NCI-H2081 (cell line): ENCODE measurements around the gene KPNA1.
A peak's percentile ranks its signal among the peaks of the same experiment; 100 is the strongest.

Experiments used
- DNase-seq, 2 experiments: peaks; one replicate each; lab custom pipeline; 2025; lab: John Stamatoyannopoulos, UW

Gene KPNA1

DNA sequence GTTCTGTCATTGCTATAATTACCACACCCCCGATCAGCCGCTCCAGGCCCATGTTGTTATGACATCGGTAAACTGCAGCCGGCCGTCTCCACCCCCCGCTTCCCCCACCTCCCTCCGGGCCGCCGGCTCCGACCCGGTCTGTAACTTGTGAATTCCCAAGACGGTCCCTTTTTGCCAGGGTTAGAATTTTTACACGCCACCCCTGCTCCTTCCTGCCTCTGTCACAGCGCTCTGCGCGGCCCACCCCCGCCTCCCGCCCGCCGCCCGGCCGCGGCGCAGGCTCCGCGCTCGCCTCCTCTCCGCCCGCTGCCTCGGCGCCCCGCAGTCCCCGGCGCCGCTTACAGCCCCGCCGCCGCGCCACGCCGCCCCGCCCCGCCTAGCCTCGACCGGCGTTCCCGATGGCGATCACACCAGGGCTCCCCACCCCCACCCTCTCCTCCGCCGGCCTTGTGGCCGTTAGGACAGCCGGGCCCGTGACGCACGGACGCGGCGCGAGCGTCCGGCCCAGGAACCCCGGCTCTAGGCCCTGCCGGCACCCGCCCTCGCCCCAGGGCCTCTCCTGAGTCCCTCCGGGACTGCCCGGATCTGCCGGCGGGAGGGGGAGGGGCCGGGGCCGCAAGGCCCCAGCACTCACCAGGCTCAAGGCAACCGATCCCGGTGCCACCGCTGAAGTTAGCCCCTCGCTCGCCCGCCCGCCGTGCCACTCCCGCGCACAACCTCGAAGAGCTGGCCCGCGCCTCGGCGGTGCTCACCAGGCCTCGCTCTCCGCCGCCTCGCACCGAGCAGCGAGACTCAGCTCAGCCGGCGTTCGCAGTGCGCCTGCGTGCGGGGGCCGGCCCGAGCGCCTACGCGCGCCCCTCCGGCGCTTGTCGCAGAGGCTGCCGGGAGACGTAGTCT, at the start of gene KPNA1:
KPNA1 (minus strand) TSS at position 817 of the 897 bp plus-strand sequence. CDS start 18,374 bp downstream, outside the sequence.
- DNase-seq: peak; percentile 95 to 96

DNA sequence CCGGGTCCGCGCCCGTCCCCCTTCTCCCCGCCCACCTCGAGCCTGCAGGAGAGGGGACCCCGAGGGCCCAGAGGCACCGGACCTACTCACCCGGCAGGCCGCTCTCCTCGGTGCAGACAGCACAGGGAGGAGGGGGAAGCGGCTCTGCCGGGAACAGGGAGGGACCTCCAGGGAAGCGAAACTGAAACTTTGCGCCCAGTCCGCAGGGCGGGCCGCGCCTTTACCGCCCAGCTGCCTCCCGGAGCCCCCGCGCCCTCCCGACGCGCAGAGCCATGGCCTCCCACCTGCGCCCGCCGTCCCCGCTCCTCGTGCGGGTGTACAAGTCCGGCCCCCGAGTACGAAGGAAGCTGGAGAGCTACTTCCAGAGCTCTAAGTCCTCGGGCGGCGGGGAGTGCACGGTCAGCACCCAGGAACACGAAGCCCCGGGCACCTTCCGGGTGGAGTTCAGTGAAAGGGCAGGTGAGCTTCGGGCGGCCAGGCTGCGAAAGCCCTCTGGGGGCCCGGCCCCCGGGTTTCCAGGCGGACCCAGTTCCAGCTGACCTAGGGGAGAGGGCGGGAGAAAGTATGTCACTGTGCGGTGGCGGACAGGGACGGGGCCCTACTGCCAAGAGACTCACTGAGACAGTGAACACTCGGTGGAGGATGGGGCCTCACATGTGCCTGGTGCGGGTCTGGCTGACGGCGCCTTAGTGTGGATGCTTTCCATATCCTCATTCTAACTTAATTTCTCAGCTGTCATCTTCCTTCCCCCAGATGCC, 49.6 kb upstream of the KPNA1 start, which contains the start of the genes DTX3L and PARP9:
DTX3L (plus strand) TSS at position 184 of the 758 bp plus-strand sequence; CDS start at position 273, 89 bp downstream.
PARP9 (minus strand) TSS at position 146 of the 758 bp plus-strand sequence. CDS start 4,680 bp downstream, outside the sequence.
- DNase-seq: peak; percentile 64 to 86

DNA sequence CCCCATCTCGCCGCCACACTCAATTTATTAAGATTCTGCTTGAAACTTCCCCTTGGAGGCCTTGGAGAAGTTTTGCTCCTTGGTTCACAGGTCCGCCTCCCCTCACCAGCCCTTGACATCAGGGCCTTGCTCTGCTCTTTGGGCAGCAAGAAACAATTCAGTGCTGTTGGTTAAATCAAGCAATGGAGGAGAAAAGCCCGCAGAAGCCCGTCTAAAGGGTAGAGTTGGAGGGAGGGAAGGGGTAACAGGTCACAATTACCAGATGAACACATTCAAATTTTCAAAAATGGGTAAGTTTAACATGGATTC, 48.9 kb upstream of the KPNA1 start:
- DNase-seq: no peak

DNA sequence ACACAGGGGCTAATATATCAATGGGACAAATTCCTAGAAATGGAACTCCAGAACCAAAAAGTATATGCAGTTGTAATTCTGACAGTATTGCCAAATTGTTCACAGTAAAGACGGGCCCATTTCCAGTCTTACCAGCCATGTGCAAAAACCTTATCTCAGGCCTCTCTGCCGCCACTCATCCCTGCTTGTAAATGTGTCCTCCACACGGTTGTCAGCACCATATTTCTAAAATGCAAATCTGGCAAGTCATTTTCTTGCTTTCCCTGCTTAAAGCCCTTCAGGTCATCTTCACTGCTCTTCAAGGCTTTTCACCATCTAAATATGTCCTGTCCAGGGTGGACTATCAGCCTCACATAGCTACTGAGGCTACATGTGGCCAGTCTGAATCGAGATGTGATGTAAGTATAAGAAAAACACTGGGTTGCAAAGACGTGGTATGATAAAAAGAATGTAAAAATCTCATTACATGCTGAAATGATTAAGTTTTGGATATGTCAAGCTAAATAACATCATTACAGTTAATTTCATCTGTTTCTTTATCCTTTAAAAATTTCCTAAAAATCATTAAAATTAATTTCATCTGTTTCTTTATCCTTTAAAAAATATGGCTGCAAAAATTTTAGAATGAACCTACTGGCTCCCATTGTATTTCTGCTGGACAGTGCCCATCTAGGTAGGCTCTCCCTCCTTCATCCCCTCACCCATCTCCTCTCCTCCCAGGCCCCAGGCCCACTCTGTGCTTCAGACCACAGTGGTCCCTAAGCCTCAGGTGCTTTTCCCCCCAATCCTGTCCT, 48.4 kb upstream of the KPNA1 start:
- DNase-seq: no peak

DNA sequence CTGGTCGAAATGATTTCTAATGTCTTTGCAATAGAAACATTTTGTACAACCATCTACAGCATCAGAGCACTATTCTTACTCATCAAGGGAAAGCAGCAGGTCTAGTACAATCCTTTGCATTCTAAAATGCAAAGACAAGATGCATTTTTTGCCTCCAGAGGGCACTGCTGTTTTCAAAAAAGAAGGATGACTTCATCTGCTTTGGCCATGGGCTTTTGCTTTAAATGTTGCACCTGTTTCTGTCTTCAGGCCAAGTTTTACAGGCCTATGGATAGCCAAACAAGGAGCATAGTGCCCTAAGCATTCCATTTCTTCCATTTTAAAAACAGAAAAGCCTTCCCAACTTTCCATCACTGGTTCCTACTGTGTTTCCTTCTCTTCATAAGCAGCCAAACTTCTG, 45.9 kb upstream of the KPNA1 start:
- DNase-seq: peak; percentile 55 to 82

DNA sequence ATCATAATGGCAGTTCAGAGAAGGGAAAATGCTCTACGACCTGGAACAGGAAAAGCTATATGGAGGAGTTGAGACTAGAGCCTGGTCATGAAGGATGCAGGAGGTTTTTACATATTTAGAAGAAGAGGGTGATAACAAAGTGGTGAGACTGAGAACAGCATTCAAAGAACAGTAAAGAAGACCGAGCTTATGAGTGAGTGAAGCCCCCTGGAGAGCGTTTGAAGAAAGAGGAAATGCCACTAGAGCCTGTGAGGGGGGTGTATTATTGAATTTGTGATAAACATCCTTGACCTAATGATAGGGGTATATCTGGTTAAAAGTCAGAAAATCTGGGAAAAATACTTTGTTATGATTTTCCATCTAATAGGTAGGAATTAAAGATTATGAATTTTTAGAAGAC, 45.2 kb upstream of the KPNA1 start:
- DNase-seq: no peak

DNA sequence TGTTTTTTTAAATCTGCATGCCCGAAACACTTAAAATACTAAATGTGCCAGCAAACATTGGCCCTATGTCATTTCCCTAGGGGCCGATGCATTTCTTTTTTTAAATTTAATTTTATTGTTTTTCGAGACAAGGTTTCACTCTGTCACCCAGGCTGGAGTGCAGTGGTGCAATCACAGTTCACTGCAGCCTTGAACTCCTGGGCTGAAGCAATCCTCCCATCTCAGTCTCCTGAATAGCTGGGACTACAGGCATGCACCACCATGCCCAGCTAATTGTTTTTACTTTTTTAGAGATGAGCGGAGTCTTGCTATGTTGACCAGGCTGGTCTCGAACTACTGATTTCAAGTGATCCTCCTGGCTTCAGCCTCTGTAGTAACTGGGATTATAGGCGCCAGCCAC, 43.9 kb upstream of the KPNA1 start:
- no peak for DNase-seq

DNA sequence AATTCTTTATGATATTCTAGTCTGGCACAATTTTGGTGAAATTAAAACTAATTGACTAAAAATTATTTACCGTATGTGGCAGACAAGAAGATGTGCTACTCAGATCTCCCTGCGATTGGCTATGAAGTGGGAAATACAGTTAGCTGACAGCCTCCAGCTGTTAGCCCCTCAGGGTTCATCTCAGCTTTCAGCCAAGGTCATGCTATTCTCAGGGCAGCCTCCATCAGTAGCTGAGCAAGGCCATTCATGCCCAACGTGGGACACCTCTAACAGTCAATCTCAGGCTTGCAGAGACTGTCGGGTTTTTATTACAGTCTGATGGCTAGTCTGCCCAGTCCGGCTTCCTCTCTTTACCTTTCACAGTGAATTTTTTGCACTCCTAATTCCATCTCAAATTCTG, 42.6 kb upstream of the KPNA1 start:
- DNase-seq: no peak

DNA sequence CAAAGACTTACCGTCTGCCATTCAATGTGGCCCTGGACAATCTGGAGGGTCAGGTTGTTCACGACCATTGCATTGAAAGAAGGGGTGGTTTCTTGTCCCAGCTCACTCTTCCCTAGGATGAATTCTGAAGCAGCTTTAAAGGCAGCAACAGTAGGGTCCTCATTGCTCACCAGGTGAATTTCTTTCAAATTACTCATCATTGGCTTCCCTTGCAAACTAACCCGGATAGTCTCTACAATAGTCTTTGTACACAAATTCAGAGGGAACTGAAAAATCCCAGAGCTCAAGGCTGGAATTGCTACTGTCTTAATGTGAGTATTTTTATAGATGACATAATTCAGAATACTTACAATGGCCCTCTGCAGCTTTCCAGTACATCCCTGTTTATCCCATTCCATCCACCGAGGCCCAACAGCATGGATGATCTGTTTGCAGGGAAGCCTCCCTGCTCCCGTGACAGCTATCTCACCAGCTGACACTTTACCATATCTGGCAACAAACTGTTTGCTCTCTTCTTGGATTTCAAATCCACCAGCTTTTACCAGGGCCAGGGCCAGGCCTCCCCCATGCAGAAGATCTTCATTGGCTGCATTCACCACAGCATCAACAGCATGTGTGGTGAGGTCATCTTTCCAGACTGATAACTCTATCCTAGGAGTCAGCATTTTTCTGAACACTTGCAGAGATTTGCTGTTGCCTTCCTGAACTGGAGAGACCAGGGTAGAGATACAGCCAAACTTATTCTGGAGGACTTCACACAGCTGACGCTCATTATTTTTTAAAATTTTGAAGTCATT, 40.7 kb upstream of the KPNA1 start:
- DNase-seq: no peak

DNA sequence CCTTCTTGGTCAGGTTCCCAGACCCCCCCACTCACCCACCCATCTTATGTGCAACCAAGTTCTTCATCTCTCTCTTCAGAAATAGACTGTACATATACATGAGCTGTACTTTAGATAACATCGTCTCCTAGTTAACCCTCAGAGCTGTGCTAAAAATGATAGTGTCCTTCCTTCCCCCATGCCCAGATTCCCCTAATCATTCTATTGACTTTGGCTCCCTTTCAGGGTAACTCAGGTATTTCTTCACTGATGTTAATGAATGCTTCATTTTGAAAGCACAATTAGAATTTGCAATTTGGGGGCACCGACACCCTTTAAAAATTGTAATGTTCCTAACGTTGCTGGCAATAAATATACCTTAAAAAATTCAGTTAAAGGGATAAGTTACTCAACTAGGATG, 38.4 kb upstream of the KPNA1 start:
- DNase-seq: no peak

DNA sequence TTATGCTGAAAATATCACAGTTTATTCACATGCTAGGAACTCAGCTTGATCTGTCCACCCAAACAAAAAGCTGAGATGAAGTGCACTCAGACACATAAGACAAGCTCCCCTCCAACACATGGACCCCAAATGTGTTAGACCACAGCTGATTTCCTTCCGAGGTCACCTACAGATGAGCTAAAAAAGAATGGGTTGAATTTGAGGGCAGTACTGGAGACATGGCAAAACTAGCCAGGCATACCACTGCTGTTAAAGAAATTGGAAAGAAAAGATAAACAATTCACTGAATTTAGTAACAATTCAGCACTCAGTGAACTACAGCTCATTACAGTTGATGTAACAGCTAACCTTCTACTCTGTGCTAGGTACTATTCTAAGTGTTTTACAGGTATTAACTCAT, 33.9 kb upstream of the KPNA1 start:
- DNase-seq: no peak

DNA sequence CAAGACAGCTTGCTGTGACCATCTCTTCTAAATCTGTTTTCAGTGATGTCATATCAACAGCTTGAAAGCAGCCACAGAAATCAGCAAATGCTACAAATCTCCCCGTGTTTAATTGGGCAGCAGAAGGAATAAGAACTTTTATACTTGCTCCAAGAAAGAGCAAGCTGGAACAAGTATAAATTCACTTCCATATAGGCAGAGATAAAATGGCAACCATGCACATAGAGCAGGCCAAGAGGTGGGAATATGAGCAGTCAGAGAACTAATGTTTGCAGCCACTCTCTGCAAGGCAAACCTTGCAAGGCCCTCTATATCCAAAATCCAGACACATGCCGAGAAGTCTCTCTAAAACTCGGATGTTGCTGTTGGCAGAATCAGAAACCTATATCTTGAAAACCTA, 33.3 kb upstream of the KPNA1 start:
- DNase-seq: no peak

DNA sequence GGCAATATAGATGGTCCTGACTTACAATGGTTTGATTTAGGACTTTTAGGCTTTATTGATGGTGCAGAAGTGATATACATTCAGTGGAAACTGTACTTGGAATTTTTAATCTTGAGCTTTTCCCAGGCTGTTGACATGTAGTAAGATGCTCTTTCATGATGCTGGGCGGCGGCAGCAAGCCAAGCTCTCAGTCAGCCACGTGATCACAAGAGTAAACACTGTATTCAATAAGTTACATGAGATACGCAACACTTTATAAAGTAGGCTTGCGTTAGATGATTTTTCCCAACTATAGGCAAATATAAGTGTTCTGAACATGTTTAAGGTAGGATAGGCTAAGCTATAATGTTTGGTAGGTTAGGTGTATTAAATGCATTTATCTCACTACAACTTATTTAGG, 31.4 kb upstream of the KPNA1 start:
- no peak for DNase-seq

DNA sequence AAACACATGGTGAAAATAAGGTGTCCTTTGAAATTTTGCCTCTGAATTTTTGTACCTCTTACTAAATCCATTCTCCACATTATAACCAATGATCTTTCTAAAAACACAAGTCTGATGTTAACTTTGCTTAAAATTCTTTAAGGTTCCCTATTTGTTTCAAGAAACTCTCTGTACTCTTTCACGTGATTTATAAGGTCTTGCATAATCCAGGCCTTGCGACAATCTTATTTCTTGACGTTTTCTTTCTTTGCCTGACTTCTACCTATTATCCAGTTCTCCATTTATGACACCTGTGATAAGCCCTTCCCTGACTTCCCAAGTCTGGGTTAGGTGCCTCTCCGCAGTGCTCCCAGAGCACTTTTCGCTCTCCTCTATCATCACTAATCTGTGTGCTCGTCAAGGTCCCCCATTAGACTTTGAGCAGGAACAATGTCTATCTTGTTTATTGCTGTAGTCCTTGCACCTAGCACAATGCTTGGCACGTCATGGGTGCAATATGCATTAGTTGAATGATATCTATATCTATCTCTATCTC, 24.3 kb upstream of the KPNA1 start:
- no peak for DNase-seq

DNA sequence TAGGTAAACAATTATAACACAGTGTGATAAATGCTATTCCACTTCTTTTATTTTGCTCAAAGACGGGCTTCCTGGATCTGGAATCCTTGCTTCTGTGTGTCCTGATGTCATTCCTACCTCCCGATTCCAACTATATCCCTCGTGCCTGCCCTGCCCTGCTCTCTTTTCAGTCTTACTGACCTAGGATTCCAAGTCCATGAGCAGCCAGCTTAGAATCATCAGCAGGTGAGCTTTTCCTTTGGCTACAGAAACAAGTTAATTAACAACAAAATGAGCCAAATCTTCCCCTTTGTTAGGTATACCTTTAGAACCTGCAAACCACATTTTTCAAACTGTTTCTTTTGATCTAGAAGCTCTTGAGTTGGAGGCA, 21.9 kb upstream of the KPNA1 start:
- DNase-seq: no peak

DNA sequence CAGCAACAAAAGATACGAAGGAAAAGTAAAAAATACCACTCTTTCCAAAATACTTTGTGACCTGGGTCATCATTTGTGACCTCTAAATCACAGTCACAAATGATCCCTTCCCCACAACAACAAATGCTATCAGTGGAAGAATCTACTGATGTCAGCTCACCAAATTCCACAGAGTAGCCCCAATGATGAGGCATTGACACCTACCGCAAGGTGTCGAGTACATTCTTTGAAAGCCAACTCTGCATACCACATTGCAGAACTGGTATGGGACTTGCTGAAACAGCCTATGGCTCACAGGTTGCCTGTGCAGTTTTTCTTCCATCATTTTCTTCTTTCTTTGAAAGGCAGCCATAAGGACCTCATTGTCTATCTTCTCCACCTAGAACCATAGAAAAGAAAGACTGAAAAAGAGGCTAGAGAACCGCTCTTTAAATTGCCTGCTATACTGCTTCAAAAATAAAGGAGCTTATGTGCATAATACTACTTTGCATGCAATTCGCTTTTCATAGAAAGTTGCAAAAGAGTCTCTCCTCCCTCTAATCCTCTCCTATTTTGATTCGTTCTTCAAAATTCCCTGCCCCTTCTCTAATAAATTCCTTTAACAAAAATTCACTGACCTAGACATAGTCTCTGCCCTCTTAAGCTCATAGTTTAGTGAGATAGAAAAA, 21.4 kb upstream of the KPNA1 start:
- no peak for DNase-seq

DNA sequence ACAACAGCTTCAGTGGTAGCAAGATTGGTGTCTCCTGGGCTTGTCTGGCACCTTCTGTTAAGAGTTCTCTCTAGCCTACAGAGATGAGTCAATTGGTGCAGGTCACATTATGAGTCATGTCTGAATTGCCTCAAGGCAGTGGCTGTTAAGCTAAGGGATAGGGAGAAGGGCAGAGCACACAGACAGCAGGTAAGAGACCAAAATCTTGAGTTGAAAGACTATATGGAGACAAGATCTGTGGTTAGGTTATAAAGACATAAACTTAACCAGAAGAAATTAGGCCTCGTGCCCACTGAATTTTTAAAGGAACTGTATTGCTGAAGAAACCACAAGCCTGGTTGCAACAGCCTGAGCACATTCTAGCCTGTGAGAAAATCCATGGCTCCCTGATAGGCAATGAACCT, 19.2 kb upstream of the KPNA1 start:
- DNase-seq: no peak

DNA sequence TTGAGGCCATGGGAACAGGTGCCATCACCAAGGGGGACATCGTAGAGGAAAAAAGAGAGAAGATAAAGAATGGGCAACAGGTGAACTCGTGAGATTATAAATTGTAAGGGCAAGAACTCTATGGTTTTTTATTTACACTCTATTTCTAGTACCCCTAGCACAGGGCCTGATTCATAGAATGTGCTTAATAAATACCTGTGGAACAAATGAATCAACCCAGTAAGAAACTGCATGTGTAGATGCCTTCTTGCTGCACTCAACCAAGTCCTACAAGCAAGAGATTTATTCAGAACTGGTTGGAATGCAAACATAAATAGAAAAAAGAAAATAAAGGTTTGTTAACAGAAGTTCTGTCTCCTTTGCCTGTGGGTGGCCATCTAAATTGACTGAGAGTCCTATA, 18.7 kb upstream of the KPNA1 start:
- no peak for DNase-seq

DNA sequence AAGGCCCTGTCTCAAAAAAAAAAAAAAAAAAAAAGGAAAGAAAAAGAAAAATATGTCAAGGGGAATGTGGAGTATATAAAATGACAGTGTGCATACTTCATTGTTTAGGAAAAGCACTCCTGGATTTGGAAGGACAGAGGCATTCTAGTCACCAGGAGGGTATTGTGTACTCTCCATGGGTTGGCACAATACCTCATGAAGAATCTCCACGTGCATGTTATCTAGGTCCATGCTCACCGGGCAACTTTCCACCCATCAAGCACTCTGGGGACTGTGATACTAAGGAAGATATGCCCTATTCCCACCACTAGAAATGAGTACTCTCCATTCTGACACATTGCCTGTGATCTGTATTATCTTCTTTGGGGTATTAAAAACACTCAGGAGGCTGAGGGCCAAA, 15.4 kb upstream of the KPNA1 start:
- no peak for DNase-seq

DNA sequence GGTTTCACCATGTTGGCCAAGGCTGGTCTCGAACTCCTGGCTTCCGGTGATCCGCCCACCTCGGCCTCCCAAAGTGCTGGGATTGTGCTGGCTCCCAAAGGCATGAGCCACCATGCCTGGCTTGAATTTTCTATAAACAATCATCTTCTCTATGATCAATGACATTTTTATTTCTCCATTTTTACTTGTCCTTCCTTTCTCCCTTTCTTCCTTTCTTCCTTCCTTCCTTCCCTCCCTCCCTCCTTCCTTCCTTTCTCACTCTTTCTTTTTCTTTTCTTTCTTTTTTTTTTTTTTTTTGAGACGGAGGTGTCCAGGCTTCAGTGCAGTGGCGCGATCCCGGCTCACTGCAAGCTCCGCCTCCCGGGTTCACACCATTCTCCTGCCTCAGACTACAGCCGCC, 8.6 kb upstream of the KPNA1 start:
- DNase-seq: no peak

DNA sequence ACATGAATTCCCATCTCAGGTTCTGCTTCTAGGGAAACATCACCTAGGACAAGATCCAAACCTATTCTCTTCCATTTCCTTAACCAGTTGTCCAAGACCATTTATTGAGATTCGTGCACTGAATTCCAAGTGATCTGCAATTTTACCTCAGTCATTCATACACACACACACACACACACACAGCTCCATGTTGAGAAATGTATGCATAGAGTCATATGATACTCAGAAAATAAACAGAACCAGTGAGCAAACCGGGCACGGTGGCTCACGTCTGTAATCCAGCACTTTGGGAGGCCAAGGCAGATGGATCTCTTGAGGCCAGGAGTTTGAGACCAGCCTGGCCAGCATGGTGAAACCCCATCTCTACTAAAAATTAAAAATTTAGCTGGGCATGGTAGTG, 6.1 kb upstream of the KPNA1 start:
- no peak for DNase-seq
